Ureter (tissue), 1 donor: ENCODE measurements around the gene ZNF512. TPM values are rescaled to one million over a fixed set of nuclear protein-coding genes. Genes with fewer than 3 reads are reported as not detected.

ENCODE experiments used
- total RNA-seq: library from RNA; stranded (reverse); gene quantifications from one replicate; pipeline ENCODE4 v1.2.4, GENCODE V29; 2023
- donor health status: DM: yes; HTN: yes; CAD: no.

Gene ZNF512
- total RNA-seq, 1 donor from 2014 or later, result 48.7 TPM

Other genes starting within 250 kb of the ZNF512 start
- 109 TPM for gene GTF3C2, start 226.3 kb upstream of the ZNF512 start, total RNA-seq
- 37.8 TPM for gene EIF2B4, start 212.7 kb upstream of the ZNF512 start, total RNA-seq
- gene SNX17, start 212.4 kb upstream of the ZNF512 start, total RNA-seq, result 102 TPM
- 39.3 TPM for gene ZNF513, start 202.3 kb upstream of the ZNF512 start, total RNA-seq
- gene PPM1G, start 173.5 kb upstream of the ZNF512 start, total RNA-seq, result 61.7 TPM
- 71.7 TPM for gene NRBP1, start 154.4 kb upstream of the ZNF512 start, total RNA-seq
- 52.9 TPM for gene KRTCAP3, start 140.7 kb upstream of the ZNF512 start, total RNA-seq
- gene IFT172, start 93.3 kb upstream of the ZNF512 start, total RNA-seq, result 40.4 TPM
- 3.7 TPM for gene FNDC4, start 87.8 kb upstream of the ZNF512 start, total RNA-seq
- gene GCKR, start 86.2 kb upstream of the ZNF512 start, total RNA-seq, result 1.9 TPM
- 5.3 TPM for gene CCDC121, start 46.0 kb downstream of the ZNF512 start, total RNA-seq
- gene GPN1, start 46.0 kb downstream of the ZNF512 start, total RNA-seq, result 27.3 TPM
- gene SUPT7L, start 80.6 kb downstream of the ZNF512 start, total RNA-seq, result 33.7 TPM
- gene SLC4A1AP, start 80.8 kb downstream of the ZNF512 start, total RNA-seq, result 19.7 TPM
- gene MRPL33, start 188.7 kb downstream of the ZNF512 start, total RNA-seq, result 60.1 TPM